ENCODE data around the gene RYK.
A peak's percentile ranks its signal among the peaks of the same experiment; 100 is the strongest.

The RYK gene

GRCh38 chr3:134198414-134198813 lies 52.2 kb downstream of the RYK start:
- Histone ChIP-seq H4K20me1 (ENCODE audit: control insufficient read depth, insufficient read depth, low read depth, low read length) (no peaks in the 10 kb centered on the region), H3K4me2 (ENCODE audit: low read length) (no peak overlapping the region), H3K36me3 (ENCODE audit: control insufficient read depth, low read length) (peaks cover 3% of the 10 kb centered on the region; the same call in 1 of the 2 replicates), H3K9me2 (replicated peaks; ENCODE audit: control insufficient read depth, low read length) (no peaks in the 10 kb centered on the region), H3K4me3 (ENCODE audit: low read length) (no peak overlapping the region), H3K9me3 (ENCODE audit: control insufficient read depth, insufficient read depth, low read length) (no peaks in the 10 kb centered on the region), H3K27ac (ENCODE audit: low read depth, low read length) (no peak overlapping the region), H3K79me2 (ENCODE audit: control insufficient read depth, low read length) (no peaks in the 10 kb centered on the region), H3F3A (ENCODE audit: control insufficient read depth, insufficient read depth) (no peaks in the 10 kb centered on the region), H3K27me3 (ENCODE audit: control insufficient read depth, low read length) (no peaks in the 10 kb centered on the region), H3K4me1 (ENCODE audit: control insufficient read depth, low read length) (no peaks in the 10 kb centered on the region)
- TF ChIP-seq CTCF (IDR thresholded peaks at IDR 0.05; ENCODE audit: low read depth, low read length, poor library complexity, severe bottlenecking), result no peak
- no peak for TF ChIP-seq EZH2phosphoT487 (IDR thresholded peaks at IDR 0.05; ENCODE audit: borderline replicate concordance, low read length)

- Histone ChIP-seq H3K27me3 (ENCODE audit: control insufficient read depth, low read length) (no peaks in the 10 kb centered on the region), H4K20me1 (ENCODE audit: control insufficient read depth, insufficient read depth, low read depth, low read length) (no peaks in the 10 kb centered on the region), H3K36me3 (ENCODE audit: control insufficient read depth, low read length) (peaks cover 3% of the 10 kb centered on the region; the same call in 1 of the 2 replicates), H3K27ac (ENCODE audit: low read depth, low read length) (no peak overlapping the region), H3K4me2 (ENCODE audit: low read length) (no peak overlapping the region), H3K4me1 (ENCODE audit: control insufficient read depth, low read length) (no peaks in the 10 kb centered on the region), H3K79me2 (ENCODE audit: control insufficient read depth, low read length) (no peaks in the 10 kb centered on the region), H3F3A (ENCODE audit: control insufficient read depth, insufficient read depth) (no peaks in the 10 kb centered on the region), H3K4me3 (ENCODE audit: low read length) (no peak overlapping the region), H3K9me2 (replicated peaks; ENCODE audit: control insufficient read depth, low read length) (no peaks in the 10 kb centered on the region), H3K9me3 (ENCODE audit: control insufficient read depth, insufficient read depth, low read length) (no peaks in the 10 kb centered on the region)
- TF ChIP-seq EZH2phosphoT487 (IDR thresholded peaks at IDR 0.05; ENCODE audit: borderline replicate concordance, low read length) (no peak), CTCF (IDR thresholded peaks at IDR 0.05; ENCODE audit: low read depth, low read length, poor library complexity, severe bottlenecking) (peak; percentile 82)
Observed at GRCh38 chr3:134197681-134198261, 52.9 kb downstream of the RYK start.

DNA sequence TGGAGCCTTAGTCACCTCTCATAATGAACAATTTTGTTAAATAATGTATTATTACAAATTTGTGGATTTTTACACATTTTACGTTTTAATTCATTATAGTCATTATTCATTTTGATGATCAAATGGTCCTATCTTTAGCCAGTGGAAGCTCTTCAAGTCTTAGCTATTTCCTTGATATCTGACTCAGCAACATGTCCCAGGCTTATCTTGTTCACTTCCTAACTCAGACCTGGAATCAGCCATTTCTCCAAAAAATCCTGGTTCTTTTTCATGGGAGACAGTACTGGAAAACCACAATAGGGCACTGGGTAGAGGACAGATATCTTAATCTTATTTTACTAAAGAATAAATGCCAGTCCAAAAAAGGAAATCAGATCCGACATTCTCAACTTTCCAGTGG lies 56.4 kb downstream of the RYK start:
- no peaks in the 10 kb centered on the region for H4K20me1 ChIP-seq (ENCODE audit: control insufficient read depth, insufficient read depth, low read depth, low read length)
- no peaks in the 10 kb centered on the region for H3F3A ChIP-seq (ENCODE audit: control insufficient read depth, insufficient read depth)
- no peak overlapping the region for H3K27ac ChIP-seq (ENCODE audit: low read depth, low read length)
- H3K36me3 ChIP-seq (ENCODE audit: control insufficient read depth, low read length), result no peaks in the 10 kb centered on the region
- no peaks in the 10 kb centered on the region for H3K9me3 ChIP-seq (ENCODE audit: control insufficient read depth, insufficient read depth, low read length)
- H3K9me2 ChIP-seq (replicated peaks; ENCODE audit: control insufficient read depth, low read length), result no peaks in the 10 kb centered on the region
- H3K27me3 ChIP-seq (ENCODE audit: control insufficient read depth, low read length), result no peaks in the 10 kb centered on the region
- no peak overlapping the region for H3K4me2 ChIP-seq (ENCODE audit: low read length)
- H3K4me1 ChIP-seq (ENCODE audit: control insufficient read depth, low read length), result no peaks in the 10 kb centered on the region
- H3K79me2 ChIP-seq (ENCODE audit: control insufficient read depth, low read length), result no peaks in the 10 kb centered on the region
- no peak for TF ChIP-seq EZH2phosphoT487 (IDR thresholded peaks at IDR 0.05; ENCODE audit: borderline replicate concordance, low read length)
- no peak for TF ChIP-seq CTCF (IDR thresholded peaks at IDR 0.05; ENCODE audit: low read depth, low read length, poor library complexity, severe bottlenecking)
- no peak overlapping the region for H3K4me3 ChIP-seq (ENCODE audit: low read length)
